Natural killer cell (primary cell): Measurements from ENCODE around the gene COX6B2. TPM values are rescaled to one million over a fixed set of nuclear protein-coding genes. Genes with fewer than 3 reads are reported as not detected.

Source experiments
- ATAC-seq, 3 donors: fragments of 150-1000 bp in 2 of 3; fragments of 200-7000 bp in 1 of 3; cut with Tn5 transposase; 1 replicate in 1 of 3; 2 replicates in 2 of 3; pipeline ENCODE4 v1.10.0; 2021; ENCODE audit warnings: mild to moderate bottlenecking in 2 of 3, moderate library complexity in 2 of 3
- DNase-seq, 2 donors: peaks; one replicate each; pipeline versions ENCODE4 v3.0.0 to v3.0.0-alpha.2; 2013 to 2021; ENCODE audit warnings: mixed read lengths in 1 of 2
- H3K27ac ChIP-seq: one replicate; pipeline ENCODE4 v1.5.1; 2013; ENCODE audit warnings: mild to moderate bottlenecking, low read length
- H3K27me3 ChIP-seq: one replicate; pipeline ENCODE4 v1.6.1; 2013; ENCODE audit warnings: low read length; ENCODE audit not compliant: control insufficient read depth, insufficient read depth
- H3K36me3 ChIP-seq: one replicate; pipeline ENCODE4 v1.6.1; 2013; ENCODE audit warnings: low read length; ENCODE audit not compliant: control insufficient read depth, insufficient read depth
- H3K4me1 ChIP-seq: one replicate; pipeline ENCODE4 v1.6.1; 2013; ENCODE audit warnings: low read length; ENCODE audit not compliant: control insufficient read depth, insufficient read depth
- H3K4me3 ChIP-seq: one replicate; pipeline ENCODE4 v1.5.1; 2013; ENCODE audit warnings: low read length
- H3K9me3 ChIP-seq: one replicate; pipeline ENCODE4 v1.6.1; 2013; ENCODE audit warnings: low read length; ENCODE audit not compliant: control insufficient read depth, insufficient read depth
- H3K27ac Mint-ChIP-seq, 2 donors: one replicate each; pipeline ENCODE4 v1.8.0; 2022; ENCODE audit warnings: mild to moderate bottlenecking in 2 of 2, mixed read lengths in 2 of 2, moderate library complexity in 1 of 2
- H3K27me3 Mint-ChIP-seq, 2 donors: one replicate each; pipeline ENCODE4 v1.8.0; 2022; ENCODE audit warnings: low read depth in 2 of 2, mixed read lengths in 2 of 2
- H3K36me3 Mint-ChIP-seq: one replicate; pipeline ENCODE4 v1.8.0; 2022; ENCODE audit warnings: mixed read lengths
- H3K4me1 Mint-ChIP-seq, 2 donors: one replicate each; pipeline ENCODE4 v1.8.0; 2022; ENCODE audit warnings: mixed read lengths in 2 of 2
- H3K4me3 Mint-ChIP-seq: one replicate; pipeline ENCODE4 v1.8.0; 2022; ENCODE audit warnings: mild to moderate bottlenecking, moderate library complexity, mixed read lengths
- H3K9me3 Mint-ChIP-seq, 2 donors: one replicate each; pipeline ENCODE4 v1.8.0; 2022; ENCODE audit warnings: mixed read lengths in 2 of 2
- WGBS: methylation state at CpG from one replicate; pipeline ENCODE4 v1.1.7; 2013; ENCODE audit warnings: missing lambda C conversion rate; ENCODE audit not compliant: insufficient coverage; 5-methylcytosine and 5-hydroxymethylcytosine counted together
- intact Hi-C: fragments of 100-400 bp; cut with micrococcal nuclease; formaldehyde crosslinking; loops from one replicate; pipeline ENCODE4 v1.14.2; 2022
- total RNA-seq, 4 donors: library from RNA; stranded (reverse); fragments of 120-200 nt in 1 of 4; gene quantifications; one replicate each; pipeline versions ENCODE4 v1.2.3 to v1.2.4, GENCODE V29; 2013 to 2022
- TF ChIP-seq, protein P1 (sequence below): fragments of 200-600 bp; IDR thresholded peaks from one replicate; pipeline ENCODE4 v1.8.0; 2022; ENCODE audit warnings: antibody characterized with exemption

The COX6B2 gene
- total RNA-seq, 3 donors from 2014 or later (not counting 1 experiment from before 2014, with no cell fraction given) = 0.26 to 6.5 TPM; not detected in 1

DNA sequence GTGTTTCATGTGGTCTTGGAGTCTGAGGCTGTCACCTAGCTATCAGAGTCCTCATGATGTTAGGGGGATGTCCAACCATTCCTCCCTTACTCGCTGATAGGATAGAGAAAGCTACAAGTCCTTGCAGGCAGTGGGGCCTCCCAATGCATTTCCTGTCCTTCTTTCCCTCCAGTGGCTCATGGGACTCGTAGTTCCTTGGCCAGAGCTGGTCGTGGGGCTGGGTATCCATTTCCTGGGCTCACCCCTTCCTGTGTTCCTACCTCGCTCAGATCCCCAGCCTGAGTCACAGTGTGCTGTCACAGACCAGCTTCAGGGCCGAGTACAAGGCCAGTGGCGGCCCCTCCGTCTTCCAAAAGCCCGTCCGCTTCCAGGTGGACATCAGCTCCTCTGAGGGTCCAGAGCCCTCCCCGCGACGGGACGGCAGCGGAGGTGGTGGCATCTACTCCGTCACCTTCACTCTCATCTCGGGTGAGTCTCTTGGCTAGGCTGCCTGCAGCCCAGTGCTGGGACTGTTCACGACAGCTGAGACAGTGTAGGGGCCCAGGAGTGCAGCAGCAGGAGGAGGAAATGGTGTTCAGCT is 48.4 kb downstream of the COX6B2 start:
- Mint-ChIP-seq H3K27ac (no peak overlapping the region), H3K4me3 (no peak overlapping the region), H3K4me1 (peaks cover 0 to 12% of the 10 kb centered on the region in 2 donors), H3K9me3 (no peaks in the 10 kb centered on the region), H3K36me3 (no peaks in the 10 kb centered on the region), H3K27me3 (no peaks in the 10 kb centered on the region)
- 93% methylated on average over 17 of the region's 17 CpGs for WGBS
- ATAC-seq (no peak), DNase-seq (no peak)
- no peak overlapping the region for H3K27ac ChIP-seq
- no peaks in the 10 kb centered on the region for H3K9me3 ChIP-seq
- no peaks in the 10 kb centered on the region for H3K27me3 ChIP-seq
- H3K4me3 ChIP-seq = no peak overlapping the region
- no peaks in the 10 kb centered on the region for H3K36me3 ChIP-seq
- intact Hi-C loops = no loop called here
- TF ChIP-seq, protein P1, sequence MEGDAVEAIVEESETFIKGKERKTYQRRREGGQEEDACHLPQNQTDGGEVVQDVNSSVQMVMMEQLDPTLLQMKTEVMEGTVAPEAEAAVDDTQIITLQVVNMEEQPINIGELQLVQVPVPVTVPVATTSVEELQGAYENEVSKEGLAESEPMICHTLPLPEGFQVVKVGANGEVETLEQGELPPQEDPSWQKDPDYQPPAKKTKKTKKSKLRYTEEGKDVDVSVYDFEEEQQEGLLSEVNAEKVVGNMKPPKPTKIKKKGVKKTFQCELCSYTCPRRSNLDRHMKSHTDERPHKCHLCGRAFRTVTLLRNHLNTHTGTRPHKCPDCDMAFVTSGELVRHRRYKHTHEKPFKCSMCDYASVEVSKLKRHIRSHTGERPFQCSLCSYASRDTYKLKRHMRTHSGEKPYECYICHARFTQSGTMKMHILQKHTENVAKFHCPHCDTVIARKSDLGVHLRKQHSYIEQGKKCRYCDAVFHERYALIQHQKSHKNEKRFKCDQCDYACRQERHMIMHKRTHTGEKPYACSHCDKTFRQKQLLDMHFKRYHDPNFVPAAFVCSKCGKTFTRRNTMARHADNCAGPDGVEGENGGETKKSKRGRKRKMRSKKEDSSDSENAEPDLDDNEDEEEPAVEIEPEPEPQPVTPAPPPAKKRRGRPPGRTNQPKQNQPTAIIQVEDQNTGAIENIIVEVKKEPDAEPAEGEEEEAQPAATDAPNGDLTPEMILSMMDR = no peak
- peaks cover 15% of the 10 kb centered on the region for H3K4me1 ChIP-seq

DNA sequence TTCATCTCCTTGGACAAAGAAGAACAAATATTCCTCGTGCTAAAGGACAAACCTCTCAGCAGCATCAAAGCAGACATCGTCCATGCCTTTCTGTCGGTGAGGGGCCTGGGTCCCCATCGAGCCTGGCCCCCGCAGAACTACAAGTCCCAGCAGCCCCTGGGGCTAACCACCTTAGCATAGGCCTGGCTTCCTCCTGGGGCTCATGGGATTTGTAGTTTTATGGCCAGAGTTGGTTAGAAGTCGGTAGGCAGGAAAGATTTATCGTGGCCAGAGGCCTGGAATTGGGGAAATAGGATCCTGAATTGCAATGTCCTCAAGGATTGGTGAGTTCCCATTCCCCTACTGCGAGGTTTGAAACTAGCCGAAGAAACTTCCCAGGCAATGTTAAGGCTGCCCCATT is 49.0 kb downstream of the COX6B2 start:
- Mint-ChIP-seq H3K36me3 (no peaks in the 10 kb centered on the region), H3K4me1 (peaks cover 0 to 13% of the 10 kb centered on the region in 2 donors), H3K27ac (peak overlapping the region in 1 of 2 donors; percentile 29), H3K9me3 (no peaks in the 10 kb centered on the region), H3K27me3 (no peaks in the 10 kb centered on the region), H3K4me3 (no peak overlapping the region)
- intact Hi-C loops = no loop called here
- no peaks in the 10 kb centered on the region for H3K9me3 ChIP-seq
- TF ChIP-seq, protein P1 = no peak
- peaks cover 15% of the 10 kb centered on the region for H3K4me1 ChIP-seq
- no peaks in the 10 kb centered on the region for H3K27me3 ChIP-seq
- H3K27ac ChIP-seq = no peak overlapping the region
- H3K36me3 ChIP-seq = no peaks in the 10 kb centered on the region
- DNase-seq = peak; percentile 38 to 74
- ATAC-seq = peak; percentile 53 to 69 (median 66)
- H3K4me3 ChIP-seq = no peak overlapping the region
- 80% methylated on average over 9 of the region's 9 CpGs for WGBS

DNA sequence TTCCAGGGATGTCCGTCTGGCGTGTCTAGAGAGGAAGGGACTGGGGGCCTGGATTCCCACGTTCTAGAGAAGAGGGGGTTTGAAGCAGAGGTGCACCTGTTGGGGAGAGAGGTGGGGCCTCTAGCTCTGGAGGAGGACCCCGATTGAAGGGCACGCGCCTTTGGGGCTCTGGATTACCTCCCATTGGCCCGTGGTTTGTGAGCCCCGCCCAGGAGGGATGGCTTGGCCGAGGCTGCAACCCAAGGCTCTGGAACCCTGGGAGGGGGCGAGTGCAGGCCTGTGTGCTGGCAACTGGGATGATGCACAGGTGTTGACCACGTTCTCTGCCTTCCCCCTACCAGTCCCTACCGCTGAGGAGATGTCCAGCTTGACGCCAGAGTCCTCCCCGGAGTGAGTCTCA is 49.5 kb downstream of the COX6B2 start:
- no peaks in the 10 kb centered on the region for H3K27me3 ChIP-seq

More for the DNA sequence above, 49.5 kb downstream of the COX6B2 start:
- 87% methylated on average over 12 of the region's 14 CpGs for WGBS
- ATAC-seq (no peak), DNase-seq (no peak)
- Mint-ChIP-seq H3K4me1 (peaks cover 0 to 13% of the 10 kb centered on the region in 2 donors), H3K27me3 (no peaks in the 10 kb centered on the region), H3K27ac (peak overlapping the region in 1 of 2 donors; percentile 29), H3K9me3 (no peaks in the 10 kb centered on the region), H3K36me3 (no peaks in the 10 kb centered on the region), H3K4me3 (no peak overlapping the region)
- intact Hi-C loops = no loop called here
- H3K36me3 ChIP-seq = no peaks in the 10 kb centered on the region
- TF ChIP-seq, protein P1 = no peak
- no peak overlapping the region for H3K4me3 ChIP-seq
- no peak overlapping the region for H3K27ac ChIP-seq
- H3K9me3 ChIP-seq = no peaks in the 10 kb centered on the region
- H3K4me1 ChIP-seq = peaks cover 15% of the 10 kb centered on the region
